Immature natural killer cell (primary cell): ENCODE data around the gene CYFIP2. TPM values are rescaled to one million over a fixed set of nuclear protein-coding genes. Genes with fewer than 3 reads are reported as not detected.

Experiments used
- DNase-seq, 3 donors: peaks; one replicate each; pipeline ENCODE4 v3.0.0; 2022; ENCODE audit warnings: mixed read lengths in 1 of 3
- H3K27ac Mint-ChIP-seq, 6 donors: one replicate each; pipeline ENCODE4 v1.8.0; 2020; ENCODE audit warnings: mixed read lengths in 6 of 6, mild to moderate bottlenecking in 5 of 6, inconsistent platforms in 4 of 6, moderate library complexity in 3 of 6
- H3K27me3 Mint-ChIP-seq, 3 donors: one replicate each; pipeline ENCODE4 v1.8.0; 2020 to 2021; ENCODE audit warnings: low read depth in 3 of 3, mild to moderate bottlenecking in 3 of 3, mixed read lengths in 3 of 3, moderate library complexity in 3 of 3, inconsistent platforms in 1 of 3
- H3K36me3 Mint-ChIP-seq, 3 donors: one replicate each; pipeline ENCODE4 v1.8.0; 2020; ENCODE audit warnings: mixed read lengths in 3 of 3, inconsistent platforms in 2 of 3, mild to moderate bottlenecking in 2 of 3
- H3K4me1 Mint-ChIP-seq, 2 donors: one replicate each; pipeline ENCODE4 v1.8.0; 2020; ENCODE audit warnings: inconsistent platforms in 2 of 2, mild to moderate bottlenecking in 2 of 2, mixed read lengths in 2 of 2, moderate library complexity in 1 of 2
- H3K4me3 Mint-ChIP-seq, 5 donors: one replicate each; pipeline ENCODE4 v1.8.0; 2020; ENCODE audit warnings: mild to moderate bottlenecking in 5 of 5, mixed read lengths in 5 of 5, inconsistent platforms in 3 of 5, moderate library complexity in 3 of 5
- H3K9me3 Mint-ChIP-seq, 6 donors: one replicate each; pipeline ENCODE4 v1.8.0; 2020; ENCODE audit warnings: mild to moderate bottlenecking in 6 of 6, mixed read lengths in 6 of 6, inconsistent platforms in 4 of 6, moderate library complexity in 3 of 6
- polyA plus RNA-seq, 3 donors: library from polyadenylated mRNA; unstranded; fragments of 300-500 nt; fragmentation: Illumina TruSeq; gene quantifications; one replicate each; pipeline ENCODE4 v1.2.3, GENCODE V29; 2021

CYFIP2 gene
- polyA plus RNA-seq, 3 donors from 2014 or later = 293 to 667 (median 513) TPM

- Mint-ChIP-seq H3K27me3 (peaks cover 0 to 2% (median 0%) of the 10 kb centered on the region in 3 donors), H3K36me3 (peaks cover 3 to 55% (median 16%) of the 10 kb centered on the region in 3 donors), H3K4me1 (peaks cover 35 to 39% of the 10 kb centered on the region in 2 donors), H3K4me3 (no peak overlapping the region), H3K9me3 (no peaks in the 10 kb centered on the region), H3K27ac (peak overlapping the region in 1 of 6 donors; percentile 12)
- no peak for DNase-seq
These were observed 82.1 kb downstream of the CYFIP2 start for GRCh38 chr5:157348049-157348400.

- Mint-ChIP-seq H3K4me3 (peak overlapping the region in 1 of 5 donors; percentile 14), H3K9me3 (no peaks in the 10 kb centered on the region), H3K4me1 (peaks cover 36 to 54% of the 10 kb centered on the region in 2 donors), H3K36me3 (peaks cover 0 to 39% (median 7%) of the 10 kb centered on the region in 3 donors), H3K27me3 (peaks cover 0 to 3% (median 2%) of the 10 kb centered on the region in 3 donors), H3K27ac (peak overlapping the region; percentile 62 to 89 (median 74))
- DNase-seq = no peak
These were observed 85.2 kb downstream of the CYFIP2 start for GRCh38 chr5:157350939-157351801.

- Mint-ChIP-seq H3K4me1 (peaks cover 36 to 56% of the 10 kb centered on the region in 2 donors), H3K36me3 (peaks cover 0 to 39% (median 5%) of the 10 kb centered on the region in 3 donors), H3K9me3 (no peaks in the 10 kb centered on the region), H3K27ac (peak overlapping the region; percentile 7 to 89 (median 66)), H3K27me3 (peaks cover 0 to 3% (median 2%) of the 10 kb centered on the region in 3 donors), H3K4me3 (no peak overlapping the region)
- DNase-seq = no peak
These were observed 85.8 kb downstream of the CYFIP2 start for GRCh38 chr5:157351802-157352092.

GRCh38 chr5:157352756-157353340 lies 86.9 kb downstream of the CYFIP2 start:
- H3K9me3 Mint-ChIP-seq = no peaks in the 10 kb centered on the region
- peaks cover 36 to 62% of the 10 kb centered on the region in 2 donors for H3K4me1 Mint-ChIP-seq
- peak overlapping the region; percentile 8 to 86 (median 69) for H3K27ac Mint-ChIP-seq
- no peak overlapping the region for H3K4me3 Mint-ChIP-seq
- DNase-seq = no peak
- H3K27me3 Mint-ChIP-seq = peaks cover 0 to 3% (median 0%) of the 10 kb centered on the region in 3 donors
- peaks cover 0 to 43% (median 5%) of the 10 kb centered on the region in 3 donors for H3K36me3 Mint-ChIP-seq

GRCh38 chr5:157354800-157355199 lies 88.9 kb downstream of the CYFIP2 start:
- peaks cover 7 to 53% (median 15%) of the 10 kb centered on the region in 3 donors for H3K36me3 Mint-ChIP-seq
- H3K9me3 Mint-ChIP-seq = no peaks in the 10 kb centered on the region
- H3K4me1 Mint-ChIP-seq = peaks cover 36 to 67% of the 10 kb centered on the region in 2 donors
- H3K4me3 Mint-ChIP-seq = no peak overlapping the region
- H3K27me3 Mint-ChIP-seq = peaks cover 0 to 9% (median 0%) of the 10 kb centered on the region in 3 donors
- no peak for DNase-seq
- peak overlapping the region in 2 of 6 donors; percentile 20 to 48 for H3K27ac Mint-ChIP-seq

GRCh38 chr5:157356576-157356975 lies 90.7 kb downstream of the CYFIP2 start:
- peaks cover 0 to 9% (median 0%) of the 10 kb centered on the region in 3 donors for H3K27me3 Mint-ChIP-seq
- H3K36me3 Mint-ChIP-seq = peaks cover 20 to 58% (median 24%) of the 10 kb centered on the region in 3 donors
- H3K4me1 Mint-ChIP-seq = peaks cover 18 to 50% of the 10 kb centered on the region in 2 donors
- peak overlapping the region; percentile 3 to 66 (median 28) for H3K27ac Mint-ChIP-seq
- no peaks in the 10 kb centered on the region for H3K9me3 Mint-ChIP-seq
- H3K4me3 Mint-ChIP-seq = no peak overlapping the region
- DNase-seq = no peak

- Mint-ChIP-seq H3K27me3 (peaks cover 0 to 9% (median 0%) of the 10 kb centered on the region in 3 donors), H3K27ac (peak overlapping the region in 3 of 6 donors; percentile 12 to 24 (median 17)), H3K9me3 (no peaks in the 10 kb centered on the region), H3K36me3 (peaks cover 23 to 67% (median 25%) of the 10 kb centered on the region in 3 donors), H3K4me3 (no peak overlapping the region), H3K4me1 (peaks cover 8 to 44% of the 10 kb centered on the region in 2 donors)
- no peak for DNase-seq
These were observed 91.9 kb downstream of the CYFIP2 start for GRCh38 chr5:157357823-157358222.

GRCh38 chr5:157358871-157359270 lies 92.9 kb downstream of the CYFIP2 start:
- H3K36me3 Mint-ChIP-seq = peaks cover 29 to 69% (median 33%) of the 10 kb centered on the region in 3 donors

GRCh38 chr5:157359356-157360055 lies 93.6 kb downstream of the CYFIP2 start:
- Mint-ChIP-seq H3K4me1 (peaks cover 5 to 34% of the 10 kb centered on the region in 2 donors), H3K4me3 (no peak overlapping the region), H3K27ac (peak overlapping the region; percentile 51 to 77 (median 70)), H3K9me3 (no peaks in the 10 kb centered on the region), H3K27me3 (peaks cover 0 to 6% (median 2%) of the 10 kb centered on the region in 3 donors), H3K36me3 (peaks cover 29 to 73% (median 37%) of the 10 kb centered on the region in 3 donors)
- DNase-seq = no peak

More at GRCh38 chr5:157358871-157359270, 92.9 kb downstream of the CYFIP2 start:
- peaks cover 5 to 34% of the 10 kb centered on the region in 2 donors for H3K4me1 Mint-ChIP-seq
- peak overlapping the region in 5 of 6 donors; percentile 1 to 77 (median 24) for H3K27ac Mint-ChIP-seq
- no peak for DNase-seq
- peaks cover 0 to 6% (median 2%) of the 10 kb centered on the region in 3 donors for H3K27me3 Mint-ChIP-seq
- no peak overlapping the region for H3K4me3 Mint-ChIP-seq
- no peaks in the 10 kb centered on the region for H3K9me3 Mint-ChIP-seq

GRCh38 chr5:157362012-157362411 lies 96.1 kb downstream of the CYFIP2 start:
- H3K4me1 Mint-ChIP-seq = peaks cover 5 to 26% of the 10 kb centered on the region in 2 donors
- peaks cover 29 to 84% (median 45%) of the 10 kb centered on the region in 3 donors for H3K36me3 Mint-ChIP-seq
- H3K27ac Mint-ChIP-seq = peak overlapping the region; percentile 3 to 80 (median 54)
- H3K27me3 Mint-ChIP-seq = peaks cover 0 to 6% (median 2%) of the 10 kb centered on the region in 3 donors
- H3K4me3 Mint-ChIP-seq = no peak overlapping the region
- no peaks in the 10 kb centered on the region for H3K9me3 Mint-ChIP-seq
- DNase-seq = no peak

- peak overlapping the region; percentile 3 to 72 (median 34) for H3K27ac Mint-ChIP-seq
- DNase-seq = no peak
- peaks cover 5 to 27% of the 10 kb centered on the region in 2 donors for H3K4me1 Mint-ChIP-seq
- H3K36me3 Mint-ChIP-seq = peaks cover 29 to 85% (median 45%) of the 10 kb centered on the region in 3 donors
- no peak overlapping the region for H3K4me3 Mint-ChIP-seq
- no peaks in the 10 kb centered on the region for H3K9me3 Mint-ChIP-seq
- peaks cover 0 to 6% (median 2%) of the 10 kb centered on the region in 3 donors for H3K27me3 Mint-ChIP-seq
These were observed 96.6 kb downstream of the CYFIP2 start for GRCh38 chr5:157362502-157362901.

GRCh38 chr5:157362982-157363381 lies 97.1 kb downstream of the CYFIP2 start:
- Mint-ChIP-seq H3K9me3 (no peaks in the 10 kb centered on the region), H3K36me3 (peaks cover 29 to 82% (median 45%) of the 10 kb centered on the region in 3 donors), H3K27me3 (peaks cover 0 to 6% (median 2%) of the 10 kb centered on the region in 3 donors), H3K4me1 (peaks cover 5 to 23% of the 10 kb centered on the region in 2 donors), H3K4me3 (no peak overlapping the region), H3K27ac (peak overlapping the region; percentile 3 to 72 (median 40))
- no peak for DNase-seq

GRCh38 chr5:157365732-157366131 lies 99.8 kb downstream of the CYFIP2 start:
- Mint-ChIP-seq H3K27ac (peak overlapping the region in 3 of 6 donors; percentile 2 to 14 (median 4)), H3K4me3 (no peak overlapping the region), H3K9me3 (no peaks in the 10 kb centered on the region), H3K36me3 (peaks cover 18 to 76% (median 40%) of the 10 kb centered on the region in 3 donors), H3K4me1 (peaks cover 0 to 19% of the 10 kb centered on the region in 2 donors), H3K27me3 (peaks cover 0 to 2% (median 0%) of the 10 kb centered on the region in 3 donors)
- DNase-seq = no peak
